Measurements from ENCODE around the gene GOLGA2.

The GOLGA2 gene

GRCh38 chr9:128208946-128209669, 66.7 kb downstream of the GOLGA2 start:
- DNase-seq: no peak

GRCh38 chr9:128208386-128208785, 67.4 kb downstream of the GOLGA2 start:
- DNase-seq: no peak

GRCh38 chr9:128206916-128207910, 68.6 kb downstream of the GOLGA2 start:
- DNase-seq: no peak

- DNase-seq: no peak
Measured at GRCh38 chr9:128206484-128206883, 69.3 kb downstream of the GOLGA2 start.
